ENCODE data around the gene ABLIM3. TPM values are rescaled to one million over a fixed set of nuclear protein-coding genes. Genes with fewer than 3 reads are reported as not detected.

Gene ABLIM3
- total and polyA plus RNA-seq, 2 experiments from 2014 or later, result 0.19 to 2.2 TPM

DNA sequence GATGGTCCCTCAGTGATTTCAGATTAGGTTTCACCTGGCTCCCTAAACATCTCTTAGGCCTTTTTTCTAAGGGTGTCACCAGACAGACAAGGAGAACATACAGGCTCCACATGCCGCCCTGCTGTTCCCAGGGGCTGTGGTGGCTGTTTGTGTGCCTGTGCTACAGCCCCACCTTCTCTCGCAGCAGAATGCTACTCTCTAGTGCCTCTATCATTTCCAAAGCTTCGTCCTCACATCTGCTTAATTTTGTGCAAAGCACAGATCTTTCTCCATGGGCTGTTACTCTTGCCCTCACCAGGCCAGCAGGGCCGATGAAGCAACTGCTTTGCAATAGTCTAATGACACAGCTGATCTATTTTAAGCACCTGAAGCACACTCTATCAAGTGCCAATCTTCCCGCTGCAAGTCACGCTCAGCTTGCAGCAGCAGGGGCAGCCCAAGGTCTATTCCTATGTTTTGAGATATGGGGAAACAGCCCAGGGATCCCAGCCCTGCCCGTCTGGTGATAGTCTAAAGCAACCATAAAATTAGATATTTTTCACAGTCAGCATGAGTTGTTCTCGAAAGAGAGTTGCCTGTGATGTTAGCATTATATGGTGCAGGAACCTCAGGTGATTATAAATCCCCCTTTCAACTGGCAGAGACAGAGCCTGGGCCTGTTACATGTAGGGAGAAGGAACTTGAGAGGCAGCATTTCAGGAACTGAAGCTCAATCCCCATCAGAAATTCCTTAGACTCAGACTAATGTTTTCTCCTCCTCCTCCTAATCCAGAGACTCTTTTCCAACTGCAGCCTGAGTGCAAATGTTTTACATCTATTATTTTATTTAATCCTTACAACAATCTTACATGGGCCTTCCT lies 12.7 kb downstream of the ABLIM3 start (continued):
- TF ChIP-seq, protein P1, sequence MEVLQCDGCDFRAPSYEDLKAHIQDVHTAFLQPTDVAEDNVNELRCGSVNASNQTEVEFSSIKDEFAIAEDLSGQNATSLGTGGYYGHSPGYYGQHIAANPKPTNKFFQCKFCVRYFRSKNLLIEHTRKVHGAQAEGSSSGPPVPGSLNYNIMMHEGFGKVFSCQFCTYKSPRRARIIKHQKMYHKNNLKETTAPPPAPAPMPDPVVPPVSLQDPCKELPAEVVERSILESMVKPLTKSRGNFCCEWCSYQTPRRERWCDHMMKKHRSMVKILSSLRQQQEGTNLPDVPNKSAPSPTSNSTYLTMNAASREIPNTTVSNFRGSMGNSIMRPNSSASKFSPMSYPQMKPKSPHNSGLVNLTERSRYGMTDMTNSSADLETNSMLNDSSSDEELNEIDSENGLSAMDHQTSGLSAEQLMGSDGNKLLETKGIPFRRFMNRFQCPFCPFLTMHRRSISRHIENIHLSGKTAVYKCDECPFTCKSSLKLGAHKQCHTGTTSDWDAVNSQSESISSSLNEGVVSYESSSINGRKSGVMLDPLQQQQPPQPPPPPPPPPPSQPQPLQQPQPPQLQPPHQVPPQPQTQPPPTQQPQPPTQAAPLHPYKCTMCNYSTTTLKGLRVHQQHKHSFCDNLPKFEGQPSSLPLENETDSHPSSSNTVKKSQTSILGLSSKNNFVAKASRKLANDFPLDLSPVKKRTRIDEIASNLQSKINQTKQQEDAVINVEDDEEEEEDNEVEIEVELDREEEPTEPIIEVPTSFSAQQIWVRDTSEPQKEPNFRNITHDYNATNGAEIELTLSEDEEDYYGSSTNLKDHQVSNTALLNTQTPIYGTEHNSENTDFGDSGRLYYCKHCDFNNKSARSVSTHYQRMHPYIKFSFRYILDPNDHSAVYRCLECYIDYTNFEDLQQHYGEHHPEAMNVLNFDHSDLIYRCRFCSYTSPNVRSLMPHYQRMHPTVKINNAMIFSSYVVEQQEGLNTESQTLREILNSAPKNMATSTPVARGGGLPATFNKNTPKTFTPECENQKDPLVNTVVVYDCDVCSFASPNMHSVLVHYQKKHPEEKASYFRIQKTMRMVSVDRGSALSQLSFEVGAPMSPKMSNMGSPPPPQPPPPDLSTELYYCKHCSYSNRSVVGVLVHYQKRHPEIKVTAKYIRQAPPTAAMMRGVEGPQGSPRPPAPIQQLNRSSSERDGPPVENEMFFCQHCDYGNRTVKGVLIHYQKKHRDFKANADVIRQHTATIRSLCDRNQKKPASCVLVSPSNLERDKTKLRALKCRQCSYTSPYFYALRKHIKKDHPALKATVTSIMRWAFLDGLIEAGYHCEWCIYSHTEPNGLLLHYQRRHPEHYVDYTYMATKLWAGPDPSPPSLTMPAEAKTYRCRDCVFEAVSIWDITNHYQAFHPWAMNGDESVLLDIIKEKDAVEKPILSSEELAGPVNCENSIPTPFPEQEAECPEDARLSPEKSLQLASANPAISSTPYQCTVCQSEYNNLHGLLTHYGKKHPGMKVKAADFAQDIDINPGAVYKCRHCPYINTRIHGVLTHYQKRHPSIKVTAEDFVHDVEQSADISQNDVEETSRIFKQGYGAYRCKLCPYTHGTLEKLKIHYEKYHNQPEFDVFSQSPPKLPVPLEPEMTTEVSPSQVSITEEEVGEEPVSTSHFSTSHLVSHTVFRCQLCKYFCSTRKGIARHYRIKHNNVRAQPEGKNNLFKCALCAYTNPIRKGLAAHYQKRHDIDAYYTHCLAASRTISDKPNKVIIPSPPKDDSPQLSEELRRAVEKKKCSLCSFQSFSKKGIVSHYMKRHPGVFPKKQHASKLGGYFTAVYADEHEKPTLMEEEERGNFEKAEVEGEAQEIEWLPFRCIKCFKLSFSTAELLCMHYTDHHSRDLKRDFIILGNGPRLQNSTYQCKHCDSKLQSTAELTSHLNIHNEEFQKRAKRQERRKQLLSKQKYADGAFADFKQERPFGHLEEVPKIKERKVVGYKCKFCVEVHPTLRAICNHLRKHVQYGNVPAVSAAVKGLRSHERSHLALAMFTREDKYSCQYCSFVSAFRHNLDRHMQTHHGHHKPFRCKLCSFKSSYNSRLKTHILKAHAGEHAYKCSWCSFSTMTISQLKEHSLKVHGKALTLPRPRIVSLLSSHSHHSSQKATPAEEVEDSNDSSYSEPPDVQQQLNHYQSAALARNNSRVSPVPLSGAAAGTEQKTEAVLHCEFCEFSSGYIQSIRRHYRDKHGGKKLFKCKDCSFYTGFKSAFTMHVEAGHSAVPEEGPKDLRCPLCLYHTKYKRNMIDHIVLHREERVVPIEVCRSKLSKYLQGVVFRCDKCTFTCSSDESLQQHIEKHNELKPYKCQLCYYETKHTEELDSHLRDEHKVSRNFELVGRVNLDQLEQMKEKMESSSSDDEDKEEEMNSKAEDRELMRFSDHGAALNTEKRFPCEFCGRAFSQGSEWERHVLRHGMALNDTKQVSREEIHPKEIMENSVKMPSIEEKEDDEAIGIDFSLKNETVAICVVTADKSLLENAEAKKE (CRISPR knock-in tag; IDR thresholded peaks at IDR 0.05), result no peak
- no peak for TF ChIP-seq POLR2AphosphoS5 (IDR thresholded peaks at IDR 0.05; ENCODE audit: low read depth)

DNA sequence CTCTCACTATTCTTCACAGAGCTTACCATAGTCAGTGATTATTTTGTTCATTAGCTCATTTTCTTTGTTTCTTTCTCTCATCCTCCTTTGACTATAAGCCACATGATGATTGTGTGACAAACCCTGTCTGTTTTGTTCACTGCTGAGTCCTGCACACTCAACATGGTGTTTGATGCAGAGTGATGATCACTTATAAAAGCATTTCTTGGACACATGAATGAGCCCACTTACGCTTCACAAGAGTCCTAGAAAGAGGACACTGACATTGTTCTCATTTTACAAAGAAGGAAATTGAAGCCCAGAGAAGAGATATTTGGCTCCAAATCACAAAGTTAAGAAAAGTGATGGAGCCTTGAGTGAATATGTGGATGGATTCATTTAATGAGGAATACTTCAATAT lies 13.4 kb downstream of the ABLIM3 start:
- H3K9me2 ChIP-seq (ENCODE audit: insufficient read depth), result no peaks in the 10 kb centered on the region
- no peak overlapping the region for H2AFZ ChIP-seq
- no peaks in the 10 kb centered on the region for H4K20me1 ChIP-seq (replicated peaks; ENCODE audit: insufficient read depth)
- Mint-ChIP-seq H3K27me3 (ENCODE audit: insufficient read depth, low read depth, poor library complexity) (no peaks in the 10 kb centered on the region), H3K9me3 (no peaks in the 10 kb centered on the region), H3K27ac (no peak overlapping the region), H3K4me1 (no peaks in the 10 kb centered on the region), H3K4me3 (no peak overlapping the region), H3K36me3 (ENCODE audit: low read depth) (no peaks in the 10 kb centered on the region)
- H3K4me3 ChIP-seq, result no peak overlapping the region
- no peaks in the 10 kb centered on the region for H3F3A ChIP-seq (replicated peaks; ENCODE audit: low read depth)
- H3K4me1 ChIP-seq (ENCODE audit: insufficient read depth), result no peaks in the 10 kb centered on the region; the same call in 1 of the 2 replicates
- no peak overlapping the region for H3K4me2 ChIP-seq
- H3K27me3 ChIP-seq (ENCODE audit: insufficient read depth), result no peaks in the 10 kb centered on the region
- TF ChIP-seq, protein P2, sequence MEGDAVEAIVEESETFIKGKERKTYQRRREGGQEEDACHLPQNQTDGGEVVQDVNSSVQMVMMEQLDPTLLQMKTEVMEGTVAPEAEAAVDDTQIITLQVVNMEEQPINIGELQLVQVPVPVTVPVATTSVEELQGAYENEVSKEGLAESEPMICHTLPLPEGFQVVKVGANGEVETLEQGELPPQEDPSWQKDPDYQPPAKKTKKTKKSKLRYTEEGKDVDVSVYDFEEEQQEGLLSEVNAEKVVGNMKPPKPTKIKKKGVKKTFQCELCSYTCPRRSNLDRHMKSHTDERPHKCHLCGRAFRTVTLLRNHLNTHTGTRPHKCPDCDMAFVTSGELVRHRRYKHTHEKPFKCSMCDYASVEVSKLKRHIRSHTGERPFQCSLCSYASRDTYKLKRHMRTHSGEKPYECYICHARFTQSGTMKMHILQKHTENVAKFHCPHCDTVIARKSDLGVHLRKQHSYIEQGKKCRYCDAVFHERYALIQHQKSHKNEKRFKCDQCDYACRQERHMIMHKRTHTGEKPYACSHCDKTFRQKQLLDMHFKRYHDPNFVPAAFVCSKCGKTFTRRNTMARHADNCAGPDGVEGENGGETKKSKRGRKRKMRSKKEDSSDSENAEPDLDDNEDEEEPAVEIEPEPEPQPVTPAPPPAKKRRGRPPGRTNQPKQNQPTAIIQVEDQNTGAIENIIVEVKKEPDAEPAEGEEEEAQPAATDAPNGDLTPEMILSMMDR (conservative IDR thresholded peaks at IDR 0.05; ENCODE audit: low read depth in 2 of 2), result no peak
- TF ChIP-seq STAT1 (IDR thresholded peaks at IDR 0.05; ENCODE audit: unreplicated experiment), result no peak
- H3K36me3 ChIP-seq (ENCODE audit: insufficient read depth), result no peaks in the 10 kb centered on the region
- no peaks in the 10 kb centered on the region for H3K79me2 ChIP-seq (replicated peaks; ENCODE audit: insufficient read depth)
- ATAC-seq (no peak), DNase-seq (ENCODE audit: low spot score) (no peak)
- no peak overlapping the region for H3K27ac ChIP-seq (ENCODE audit: low read depth)

Measured in GM23338 (cell line).